SK-N-SH (cell line): ENCODE data around the gene OR10A3. TPM values are rescaled to one million over a fixed set of nuclear protein-coding genes. Genes with fewer than 3 reads are reported as not detected.

Source experiments
- CTCF ChIA-PET: fragments of 300-600, 350-600 bp; formaldehyde crosslinking; extraction: SDS; loops from one replicate; lab custom pipeline; 2021; lab: Yijun Ruan, JAX
- POLR2A ChIA-PET: fragments of 350-600 bp; sonication (Branson Sonifier 250); formaldehyde crosslinking; extraction: SDS; loops from one replicate; lab custom pipeline; 2020; ENCODE audit warnings: antibody characterized with exemption, inconsistent platforms; lab: Yijun Ruan, JAX
- DNase-seq: peaks from one replicate; pipeline ENCODE4 v3.0.0; 2012
- H2AFZ ChIP-seq: fragments of 200-600 bp; sonication (generic); 2 replicates; pipeline ENCODE4 v1.8.1; 2016; ENCODE audit warnings: antibody characterized with exemption, mild to moderate bottlenecking, low read depth
- H3F3A ChIP-seq: fragments of 200-600 bp; sonication (generic); replicated peaks from 2 replicates; pipeline ENCODE3; 2016; ENCODE audit warnings: antibody characterized with exemption, mild to moderate bottlenecking; ENCODE audit not compliant: insufficient read depth
- H3K27ac ChIP-seq, 2 experiments: fragments of 200-500 bp in 1 of 2; fragments of 200-600 bp in 1 of 2; sonication (Bioruptor generic) in 1 of 2; sonication (generic), shearing (Covaris generic) in 1 of 2; 2 replicates each; pipeline versions ENCODE4 v1.5.1 to v1.6.1; 2014 to 2016; ENCODE audit warnings: low read depth in 2 of 2, inconsistent platforms in 1 of 2, low read length in 1 of 2, mild to moderate bottlenecking in 1 of 2, mixed read lengths in 1 of 2
- H3K27me3 ChIP-seq: fragments of 200-600 bp; sonication (generic), shearing (Covaris generic); 2 replicates; pipeline ENCODE4 v1.6.1; 2016; ENCODE audit warnings: mixed run types; ENCODE audit not compliant: insufficient read depth
- H3K36me3 ChIP-seq, 2 experiments: fragments of 200-500 bp in 1 of 2; fragments of 200-600 bp in 1 of 2; sonication (Bioruptor generic) in 1 of 2; sonication (generic) in 1 of 2; replicated peaks in 1 of 2; 2 replicates each; pipeline versions ENCODE3 to v1.5.1; 2014 to 2016; ENCODE audit warnings: low read length in 1 of 2, mild to moderate bottlenecking in 1 of 2; ENCODE audit not compliant: insufficient read depth in 2 of 2, control insufficient read depth in 1 of 2
- H3K4me1 ChIP-seq, 2 experiments: fragments of 200-500 bp in 1 of 2; fragments of 200-600 bp in 1 of 2; sonication (Bioruptor generic) in 1 of 2; sonication (generic), shearing (Covaris generic) in 1 of 2; 2 replicates each; pipeline versions ENCODE4 v1.5.1 to v1.6.1; 2014 to 2016; ENCODE audit warnings: low read depth in 1 of 2, low read length in 1 of 2, mixed run types in 1 of 2; ENCODE audit not compliant: insufficient read depth in 2 of 2, control insufficient read depth in 1 of 2
- H3K4me2 ChIP-seq: fragments of 200-600 bp; sonication (generic), shearing (Covaris generic); 2 replicates; pipeline ENCODE4 v1.6.1; 2017; ENCODE audit warnings: mixed run types
- H3K4me3 ChIP-seq, 2 experiments: fragments of 200-500 bp in 1 of 2; fragments of 200-600 bp in 1 of 2; sonication (Bioruptor generic) in 1 of 2; sonication (generic), shearing (Covaris generic) in 1 of 2; 2 replicates each; pipeline versions ENCODE4 v1.5.1 to v1.8.1; 2014 to 2016; ENCODE audit warnings: low read depth in 2 of 2, inconsistent platforms in 1 of 2, low read length in 1 of 2, mild to moderate bottlenecking in 1 of 2, mixed read lengths in 1 of 2, moderate library complexity in 1 of 2
- H3K79me2 ChIP-seq: fragments of 200-600 bp; sonication (generic); 2 replicates; pipeline ENCODE4 v1.8.1; 2017; ENCODE audit warnings: mild to moderate bottlenecking; ENCODE audit not compliant: insufficient read depth
- H3K9ac ChIP-seq: fragments of 200-600 bp; sonication (generic); 2 replicates; pipeline ENCODE4 v1.6.1; 2017; ENCODE audit warnings: mixed run types
- H3K9me2 ChIP-seq: fragments of 200-600 bp; sonication (generic); 2 replicates; pipeline ENCODE4 v1.6.1; 2017; ENCODE audit warnings: mixed run types
- H3K9me3 ChIP-seq: fragments of 200-600 bp; sonication (generic); 2 replicates; pipeline ENCODE4 v1.6.1; 2017; ENCODE audit warnings: mixed run types, mild to moderate bottlenecking, moderate library complexity
- H4K20me1 ChIP-seq: fragments of 200-600 bp; sonication (generic); 2 replicates; pipeline ENCODE4 v1.6.1; 2017; ENCODE audit warnings: mild to moderate bottlenecking, mixed run types; ENCODE audit not compliant: insufficient read depth
- ELF1 ChIP-seq: IDR thresholded peaks from 2 replicates; pipeline ENCODE4 v1.4.0; 2012
- EP300 ChIP-seq, 2 experiments: IDR thresholded peaks; 2 replicates each; pipeline versions ENCODE4 v1.4.0 to v1.6.1; 2012; ENCODE audit warnings: borderline replicate concordance in 1 of 2, low read depth in 1 of 2, low read length in 1 of 2
- EZH2phosphoT487 ChIP-seq: fragments of 200-600 bp; sonication (generic); IDR thresholded peaks from 2 replicates; pipeline ENCODE4 v1.6.1; 2017; ENCODE audit warnings: low read depth, mixed run types, mild to moderate bottlenecking, antibody characterized with exemption, moderate library complexity, borderline replicate concordance
- FOXJ3 ChIP-seq: sonication (generic); formaldehyde crosslinking; IDR thresholded peaks from 2 replicates; pipeline ENCODE4 v1.5.1; 2020; ENCODE audit warnings: mild to moderate bottlenecking, missing genetic modification reagents
- FOXM1 ChIP-seq: IDR thresholded peaks from 2 replicates; pipeline ENCODE4 v1.4.0; 2012; ENCODE audit warnings: low read depth, mild to moderate bottlenecking
- JUND ChIP-seq: IDR thresholded peaks from 2 replicates; pipeline ENCODE4 v1.4.0; 2012
- MEF2A ChIP-seq: IDR thresholded peaks from 2 replicates; pipeline ENCODE4 v1.4.0; 2012; ENCODE audit warnings: low read depth, borderline replicate concordance
- NFIC ChIP-seq: IDR thresholded peaks from 2 replicates; pipeline ENCODE4 v1.4.0; 2012; ENCODE audit warnings: borderline replicate concordance
- RAD21 ChIP-seq: IDR thresholded peaks from 2 replicates; pipeline ENCODE4 v1.6.1; 2012; ENCODE audit warnings: mild to moderate bottlenecking, low read length
- RXRA ChIP-seq: IDR thresholded peaks from 2 replicates; pipeline ENCODE4 v1.4.0; 2012; ENCODE audit warnings: low read depth, mild to moderate bottlenecking, borderline replicate concordance
- SIN3A ChIP-seq: IDR thresholded peaks from 2 replicates; pipeline ENCODE4 v1.6.1; 2012; ENCODE audit warnings: low read depth, mild to moderate bottlenecking, low read length, moderate library complexity, borderline replicate concordance
- TAF1 ChIP-seq: IDR thresholded peaks from 2 replicates; pipeline ENCODE4 v1.6.1; 2012; ENCODE audit warnings: low read depth, mild to moderate bottlenecking, low read length, moderate library complexity, borderline replicate concordance
- TCF12 ChIP-seq: IDR thresholded peaks from 2 replicates; pipeline ENCODE4 v1.4.0; 2012
- WGBS: methylation state at CpG from one replicate; pipeline ENCODE4 v1.1.6; 2017; ENCODE audit warnings: low lambda C conversion rate; 5-methylcytosine and 5-hydroxymethylcytosine counted together
- polyA plus RNA-seq, 3 experiments: library from polyadenylated mRNA; depleted of rRNA; stranded (reverse); fragments of >200 nt; gene quantifications; 2 replicates each; pipeline ENCODE4 v1.2.3, GENCODE V29; 2012
- TF ChIP-seq, protein P1 (sequence below): fragments of 200-600 bp; sonication (generic); IDR thresholded peaks from 2 replicates; pipeline ENCODE4 v1.6.1; 2017; ENCODE audit warnings: antibody characterized with exemption, mild to moderate bottlenecking, moderate library complexity
- TF ChIP-seq, protein P2 (sequence below): fragments of 150-350 bp; IDR thresholded peaks from 2 replicates; pipeline ENCODE4 v1.6.1; 2016; ENCODE audit warnings: mild to moderate bottlenecking, low read depth, low read length
- TF ChIP-seq, protein P3 (sequence below): IDR thresholded peaks from 2 replicates; pipeline ENCODE4; 2012
- TF ChIP-seq, protein P4 (sequence below): IDR thresholded peaks from 2 replicates; pipeline ENCODE4 v1.4.0; 2012; ENCODE audit warnings: low read depth, borderline replicate concordance
- TF ChIP-seq, protein P5 (sequence below): IDR thresholded peaks from 2 replicates; pipeline ENCODE4 v1.4.0; 2012; ENCODE audit warnings: low read depth

The OR10A3 gene
- polyA plus RNA-seq, 1 of the 3 experiments (the other 2 are of a cell fraction): not detected

DNA sequence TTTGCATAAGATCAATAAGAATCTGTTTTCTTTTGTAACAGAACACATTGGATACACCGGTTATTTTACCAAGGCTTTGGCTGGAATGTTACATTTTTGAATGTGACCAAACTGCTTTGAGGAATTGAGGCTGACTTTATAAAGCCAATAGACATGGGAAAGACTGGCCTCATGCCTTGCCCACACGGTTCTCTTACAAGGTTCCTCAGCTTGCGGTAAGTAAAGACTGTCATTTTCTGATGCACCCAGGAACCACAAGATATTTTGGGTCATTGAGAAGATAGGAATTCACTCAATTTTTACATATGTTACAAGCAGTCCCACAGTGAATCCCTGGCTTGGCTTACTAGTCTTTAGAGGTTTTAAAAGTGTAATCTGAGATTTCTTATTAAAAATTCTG is 34.4 kb downstream of the OR10A3 start:
- CTCF ChIA-PET: interaction anchor here (4.6 kb wide), 1 partner anchor 15 kb away, joined by 28 read pairs; no protein-coding TSS in a partner anchor
- TF ChIP-seq, protein P1, sequence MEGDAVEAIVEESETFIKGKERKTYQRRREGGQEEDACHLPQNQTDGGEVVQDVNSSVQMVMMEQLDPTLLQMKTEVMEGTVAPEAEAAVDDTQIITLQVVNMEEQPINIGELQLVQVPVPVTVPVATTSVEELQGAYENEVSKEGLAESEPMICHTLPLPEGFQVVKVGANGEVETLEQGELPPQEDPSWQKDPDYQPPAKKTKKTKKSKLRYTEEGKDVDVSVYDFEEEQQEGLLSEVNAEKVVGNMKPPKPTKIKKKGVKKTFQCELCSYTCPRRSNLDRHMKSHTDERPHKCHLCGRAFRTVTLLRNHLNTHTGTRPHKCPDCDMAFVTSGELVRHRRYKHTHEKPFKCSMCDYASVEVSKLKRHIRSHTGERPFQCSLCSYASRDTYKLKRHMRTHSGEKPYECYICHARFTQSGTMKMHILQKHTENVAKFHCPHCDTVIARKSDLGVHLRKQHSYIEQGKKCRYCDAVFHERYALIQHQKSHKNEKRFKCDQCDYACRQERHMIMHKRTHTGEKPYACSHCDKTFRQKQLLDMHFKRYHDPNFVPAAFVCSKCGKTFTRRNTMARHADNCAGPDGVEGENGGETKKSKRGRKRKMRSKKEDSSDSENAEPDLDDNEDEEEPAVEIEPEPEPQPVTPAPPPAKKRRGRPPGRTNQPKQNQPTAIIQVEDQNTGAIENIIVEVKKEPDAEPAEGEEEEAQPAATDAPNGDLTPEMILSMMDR: no peak
- TF ChIP-seq EP300 (IDR thresholded peaks at IDR 0.05; ENCODE audit: borderline replicate concordance in 1 of 2, low read depth in 1 of 2, low read length in 1 of 2): no peak
- TF ChIP-seq SIN3A: no peak
- TF ChIP-seq, protein P2, sequence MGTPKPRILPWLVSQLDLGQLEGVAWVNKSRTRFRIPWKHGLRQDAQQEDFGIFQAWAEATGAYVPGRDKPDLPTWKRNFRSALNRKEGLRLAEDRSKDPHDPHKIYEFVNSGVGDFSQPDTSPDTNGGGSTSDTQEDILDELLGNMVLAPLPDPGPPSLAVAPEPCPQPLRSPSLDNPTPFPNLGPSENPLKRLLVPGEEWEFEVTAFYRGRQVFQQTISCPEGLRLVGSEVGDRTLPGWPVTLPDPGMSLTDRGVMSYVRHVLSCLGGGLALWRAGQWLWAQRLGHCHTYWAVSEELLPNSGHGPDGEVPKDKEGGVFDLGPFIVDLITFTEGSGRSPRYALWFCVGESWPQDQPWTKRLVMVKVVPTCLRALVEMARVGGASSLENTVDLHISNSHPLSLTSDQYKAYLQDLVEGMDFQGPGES: no peak
- TF ChIP-seq RAD21: no peak
- no peak for TF ChIP-seq NFIC
- no peak for TF ChIP-seq TCF12
- TF ChIP-seq JUND: no peak
- TF ChIP-seq EZH2phosphoT487: no peak
- TF ChIP-seq, protein P3, sequence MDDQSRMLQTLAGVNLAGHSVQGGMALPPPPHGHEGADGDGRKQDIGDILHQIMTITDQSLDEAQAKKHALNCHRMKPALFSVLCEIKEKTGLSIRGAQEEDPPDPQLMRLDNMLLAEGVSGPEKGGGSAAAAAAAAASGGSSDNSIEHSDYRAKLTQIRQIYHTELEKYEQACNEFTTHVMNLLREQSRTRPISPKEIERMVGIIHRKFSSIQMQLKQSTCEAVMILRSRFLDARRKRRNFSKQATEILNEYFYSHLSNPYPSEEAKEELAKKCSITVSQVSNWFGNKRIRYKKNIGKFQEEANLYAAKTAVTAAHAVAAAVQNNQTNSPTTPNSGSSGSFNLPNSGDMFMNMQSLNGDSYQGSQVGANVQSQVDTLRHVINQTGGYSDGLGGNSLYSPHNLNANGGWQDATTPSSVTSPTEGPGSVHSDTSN: no peak
- TF ChIP-seq, protein P4, sequence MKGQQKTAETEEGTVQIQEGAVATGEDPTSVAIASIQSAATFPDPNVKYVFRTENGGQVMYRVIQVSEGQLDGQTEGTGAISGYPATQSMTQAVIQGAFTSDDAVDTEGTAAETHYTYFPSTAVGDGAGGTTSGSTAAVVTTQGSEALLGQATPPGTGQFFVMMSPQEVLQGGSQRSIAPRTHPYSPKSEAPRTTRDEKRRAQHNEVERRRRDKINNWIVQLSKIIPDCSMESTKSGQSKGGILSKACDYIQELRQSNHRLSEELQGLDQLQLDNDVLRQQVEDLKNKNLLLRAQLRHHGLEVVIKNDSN: no peak
- TF ChIP-seq ELF1: no peak
- no peak for TF ChIP-seq FOXJ3
- TF ChIP-seq MEF2A: no peak
- no peak for TF ChIP-seq TAF1
- TF ChIP-seq, protein P5, sequence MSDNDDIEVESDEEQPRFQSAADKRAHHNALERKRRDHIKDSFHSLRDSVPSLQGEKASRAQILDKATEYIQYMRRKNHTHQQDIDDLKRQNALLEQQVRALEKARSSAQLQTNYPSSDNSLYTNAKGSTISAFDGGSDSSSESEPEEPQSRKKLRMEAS: no peak
- TF ChIP-seq FOXM1: no peak
- TF ChIP-seq RXRA: no peak
- TF ChIP-seq, all 33 proteins: peak for 0
- WGBS: 26% methylated on average over 3 of the region's 3 CpGs
- Histone ChIP-seq H3K4me2 (no peak overlapping the region), H3K9me2 (no peaks in the 10 kb centered on the region), H3K27ac (no peak overlapping the region), H3F3A (no peaks in the 10 kb centered on the region), H3K4me1 (no peaks in the 10 kb centered on the region; a peak in 2 of 4 replicates), H4K20me1 (no peaks in the 10 kb centered on the region), H2AFZ (no peak overlapping the region), H3K9ac (no peak overlapping the region), H3K9me3 (no peaks in the 10 kb centered on the region), H3K36me3 (no peaks in the 10 kb centered on the region), H3K79me2 (no peaks in the 10 kb centered on the region), H3K4me3 (no peak overlapping the region), H3K27me3 (no peaks in the 10 kb centered on the region; the same call in 1 of the 2 replicates)
- POLR2A ChIA-PET: no interaction called here
- no peak for DNase-seq
